Measurements from ENCODE around the gene MCCC1. TPM values are rescaled to one million over a fixed set of nuclear protein-coding genes. Genes with fewer than 3 reads are reported as not detected.

Gene MCCC1
- total RNA-seq, 3 donors from 2014 or later (not counting 1 experiment from before 2014, with no cell fraction given) = 18.4 to 23.0 (median 21.7) TPM

GRCh38 chr3:183100376-183100775, 1.1 kb upstream of the MCCC1 start:
- 100% methylated on average over 3 of the region's 6 CpGs for WGBS (ENCODE audit: insufficient coverage)
- Histone ChIP-seq H3K27ac (ENCODE audit: low read length) (no peak overlapping the region), H3K27me3 (ENCODE audit: control insufficient read depth, insufficient read depth, low read length) (no peaks in the 10 kb centered on the region), H3K4me1 (ENCODE audit: control insufficient read depth, insufficient read depth, low read length) (peaks cover 7% of the 10 kb centered on the region), H3K4me3 (ENCODE audit: low read length) (no peak overlapping the region), H3K36me3 (ENCODE audit: control insufficient read depth, insufficient read depth, low read length) (no peaks in the 10 kb centered on the region), H3K9me3 (ENCODE audit: control insufficient read depth, insufficient read depth, low read length) (no peaks in the 10 kb centered on the region)
- DNase-seq (no peak), ATAC-seq (no peak)
- Mint-ChIP-seq H3K9me3 (no peaks in the 10 kb centered on the region), H3K27ac (peak overlapping the region; percentile 98 to 99), H3K4me3 (peak overlapping the region; percentile 55), H3K4me1 (peaks cover 32 to 36% of the 10 kb centered on the region in 2 donors), H3K27me3 (ENCODE audit: low read depth in 2 of 2) (peaks cover 0 to 3% of the 10 kb centered on the region in 2 donors), H3K36me3 (no peaks in the 10 kb centered on the region)
- intact Hi-C loops (cut with micrococcal nuclease) = no loop called here
- no peak for TF ChIP-seq CTCF (IDR thresholded peaks at IDR 0.05)

GRCh38 chr3:183099838-183100204, 525 bp upstream of the MCCC1 start:
- TF ChIP-seq CTCF (IDR thresholded peaks at IDR 0.05) = no peak
- Histone ChIP-seq H3K4me1 (ENCODE audit: control insufficient read depth, insufficient read depth, low read length) (peaks cover 7% of the 10 kb centered on the region), H3K4me3 (ENCODE audit: low read length) (peak overlapping the region; percentile 77), H3K36me3 (ENCODE audit: control insufficient read depth, insufficient read depth, low read length) (no peaks in the 10 kb centered on the region), H3K27me3 (ENCODE audit: control insufficient read depth, insufficient read depth, low read length) (no peaks in the 10 kb centered on the region), H3K9me3 (ENCODE audit: control insufficient read depth, insufficient read depth, low read length) (no peaks in the 10 kb centered on the region), H3K27ac (ENCODE audit: low read length) (peak overlapping the region; percentile 53)
- peaks cover 0 to 2% of the 10 kb centered on the region in 2 donors for H3K27me3 Mint-ChIP-seq (ENCODE audit: low read depth in 2 of 2)
- H3K4me3 Mint-ChIP-seq = peak overlapping the region; percentile 99
- peak overlapping the region; percentile 98 to 99 for H3K27ac Mint-ChIP-seq
- H3K4me1 Mint-ChIP-seq = peaks cover 32 to 36% of the 10 kb centered on the region in 2 donors
- H3K9me3 Mint-ChIP-seq = no peaks in the 10 kb centered on the region
- ATAC-seq (no peak), DNase-seq (no peak)
- 13% methylated on average over 1 of the region's 1 CpG for WGBS (ENCODE audit: insufficient coverage)
- intact Hi-C loops (cut with micrococcal nuclease) = no loop called here
- H3K36me3 Mint-ChIP-seq = no peaks in the 10 kb centered on the region

GRCh38 chr3:183098536-183099025, 715 bp downstream of the MCCC1 start:
- H3K27me3 Mint-ChIP-seq (ENCODE audit: low read depth in 2 of 2) = no peaks in the 10 kb centered on the region

More at GRCh38 chr3:183098536-183099025, 715 bp downstream of the MCCC1 start:
- H3K36me3 ChIP-seq (ENCODE audit: control insufficient read depth, insufficient read depth, low read length) = no peaks in the 10 kb centered on the region
- no peak for ATAC-seq
- Mint-ChIP-seq H3K4me1 (peaks cover 33 to 37% of the 10 kb centered on the region in 2 donors), H3K27ac (peak overlapping the region; percentile 98 to 99), H3K36me3 (no peaks in the 10 kb centered on the region), H3K9me3 (no peaks in the 10 kb centered on the region), H3K4me3 (peak overlapping the region; percentile 99)
- intact Hi-C loops (cut with micrococcal nuclease) = no loop called here
- peaks cover 7% of the 10 kb centered on the region for H3K4me1 ChIP-seq (ENCODE audit: control insufficient read depth, insufficient read depth, low read length)
- H3K27me3 ChIP-seq (ENCODE audit: control insufficient read depth, insufficient read depth, low read length) = no peaks in the 10 kb centered on the region
- DNase-seq = no peak
- peak overlapping the region; percentile 77 for H3K4me3 ChIP-seq (ENCODE audit: low read length)
- H3K9me3 ChIP-seq (ENCODE audit: control insufficient read depth, insufficient read depth, low read length) = no peaks in the 10 kb centered on the region
- no peak for TF ChIP-seq CTCF (IDR thresholded peaks at IDR 0.05)
- H3K27ac ChIP-seq (ENCODE audit: low read length) = peak overlapping the region; percentile 54
- 13% methylated on average over 8 of the region's 8 CpGs for WGBS (ENCODE audit: insufficient coverage)
